WI38 (cell line): Measurements from ENCODE around the gene ZFYVE26.
"Not testable (repeated sequence)": the region's sequence is repeated elsewhere in the genome, so short reads cannot be mapped to it uniquely, and the experiment has no call there.

ENCODE experiments used
- H3K4me3 ChIP-seq: 2 replicates; pipeline ENCODE4 v1.5.1; 2011; ENCODE audit warnings: low read depth, mild to moderate bottlenecking, control low read depth, low read length
- TF ChIP-seq, protein P1 (sequence below): IDR thresholded peaks from 2 replicates; pipeline ENCODE4 v1.5.1; 2012; ENCODE audit warnings: low read depth, mild to moderate bottlenecking, control low read depth, low read length

Gene ZFYVE26

DNA sequence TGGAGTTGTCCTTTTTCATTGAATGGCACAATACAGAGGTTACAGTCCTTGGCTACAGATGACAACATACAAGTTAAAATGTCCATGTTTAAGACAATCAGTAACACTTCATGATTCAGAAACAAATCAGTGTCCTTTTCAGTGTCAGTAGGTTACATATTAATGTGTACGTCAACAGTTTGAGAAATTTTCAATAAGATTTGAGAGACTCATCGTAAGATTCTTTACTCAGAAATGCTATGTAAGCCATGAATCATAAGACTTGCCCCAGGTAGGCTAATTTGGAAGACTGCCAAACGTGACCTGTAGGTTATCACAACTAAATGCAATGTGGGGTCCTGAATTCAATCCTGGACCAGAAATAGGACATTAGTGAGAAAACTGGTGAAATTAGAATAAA lies 111.2 kb downstream of the ZFYVE26 start:
- TF ChIP-seq, protein P1, sequence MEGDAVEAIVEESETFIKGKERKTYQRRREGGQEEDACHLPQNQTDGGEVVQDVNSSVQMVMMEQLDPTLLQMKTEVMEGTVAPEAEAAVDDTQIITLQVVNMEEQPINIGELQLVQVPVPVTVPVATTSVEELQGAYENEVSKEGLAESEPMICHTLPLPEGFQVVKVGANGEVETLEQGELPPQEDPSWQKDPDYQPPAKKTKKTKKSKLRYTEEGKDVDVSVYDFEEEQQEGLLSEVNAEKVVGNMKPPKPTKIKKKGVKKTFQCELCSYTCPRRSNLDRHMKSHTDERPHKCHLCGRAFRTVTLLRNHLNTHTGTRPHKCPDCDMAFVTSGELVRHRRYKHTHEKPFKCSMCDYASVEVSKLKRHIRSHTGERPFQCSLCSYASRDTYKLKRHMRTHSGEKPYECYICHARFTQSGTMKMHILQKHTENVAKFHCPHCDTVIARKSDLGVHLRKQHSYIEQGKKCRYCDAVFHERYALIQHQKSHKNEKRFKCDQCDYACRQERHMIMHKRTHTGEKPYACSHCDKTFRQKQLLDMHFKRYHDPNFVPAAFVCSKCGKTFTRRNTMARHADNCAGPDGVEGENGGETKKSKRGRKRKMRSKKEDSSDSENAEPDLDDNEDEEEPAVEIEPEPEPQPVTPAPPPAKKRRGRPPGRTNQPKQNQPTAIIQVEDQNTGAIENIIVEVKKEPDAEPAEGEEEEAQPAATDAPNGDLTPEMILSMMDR = no peak
- H3K4me3 ChIP-seq = no peak overlapping the region

DNA sequence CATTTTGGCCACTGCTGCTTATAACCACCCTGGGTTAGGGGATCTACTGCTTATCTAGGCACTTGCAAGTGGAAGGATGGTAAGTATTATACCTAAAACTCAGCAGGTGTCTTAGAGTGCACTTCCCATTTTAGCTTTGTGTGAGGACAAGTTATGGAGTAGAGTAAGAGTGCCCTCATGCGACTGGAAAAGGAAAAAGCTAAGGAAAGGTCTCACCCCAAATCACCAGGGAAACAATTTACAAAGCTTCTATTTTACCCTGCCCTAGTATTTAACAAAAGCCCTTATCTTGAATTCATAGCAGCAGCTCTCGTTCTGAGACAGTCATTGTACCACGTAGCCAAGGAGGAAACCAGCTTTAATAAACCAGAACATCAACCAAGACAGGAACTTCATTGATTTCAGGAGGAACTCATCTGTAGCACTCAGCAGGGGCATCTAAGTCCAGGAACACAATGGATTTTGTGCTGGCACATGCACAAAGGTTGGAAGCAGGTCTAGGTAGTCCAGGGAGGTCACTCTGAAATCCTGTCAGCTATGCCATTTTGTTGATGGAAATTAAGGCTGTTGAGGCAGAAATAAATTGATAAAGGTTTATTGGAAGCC lies 111.8 kb downstream of the ZFYVE26 start:
- no peak overlapping the region for H3K4me3 ChIP-seq
- TF ChIP-seq, protein P1 = peak; percentile 68

DNA sequence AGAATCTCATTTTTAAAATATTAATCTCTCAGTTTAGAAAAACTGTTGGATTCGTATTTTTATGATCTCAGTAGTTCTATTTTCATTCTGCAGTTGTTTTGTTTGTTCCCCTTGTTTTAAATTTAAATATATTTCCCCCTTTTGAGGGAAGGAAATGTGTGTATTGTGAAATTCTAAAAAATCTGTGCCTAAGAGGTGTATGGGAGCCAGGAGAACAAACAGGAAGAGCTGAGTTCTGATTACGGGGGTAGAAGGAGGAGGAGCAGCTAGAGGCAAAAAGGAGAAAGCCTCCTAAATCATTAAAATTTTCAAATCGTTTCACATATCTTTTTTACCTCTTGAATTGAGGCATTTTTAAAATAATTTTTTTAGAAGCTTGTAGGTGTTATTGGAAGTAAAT lies 112.4 kb downstream of the ZFYVE26 start:
- TF ChIP-seq, protein P1 = no peak
- no peak overlapping the region for H3K4me3 ChIP-seq

DNA sequence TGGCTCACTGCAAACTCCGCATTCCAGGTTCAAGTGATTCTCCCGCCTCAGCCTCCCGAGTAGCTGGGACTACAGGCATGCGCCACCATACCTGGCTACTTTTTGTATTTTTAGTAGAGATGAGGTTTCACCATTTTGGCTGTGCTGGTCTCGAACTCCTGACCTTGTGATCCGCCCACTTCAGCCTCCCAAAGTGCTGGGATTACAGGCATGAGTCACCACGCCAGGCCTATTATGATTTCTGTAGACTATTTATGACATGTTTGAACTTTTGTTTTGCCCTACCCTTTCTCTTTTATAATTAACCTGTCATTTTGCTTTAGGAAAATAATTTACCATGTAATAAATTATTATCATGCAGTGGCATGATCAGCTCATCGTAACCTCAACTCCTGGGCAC lies 114.9 kb downstream of the ZFYVE26 start, which contains the start of gene RDH12:
TSS of gene RDH12 (plus strand) at position 395 of the 400 bp plus-strand sequence. CDS start 20,757 bp downstream, outside the sequence.
- not testable (repeated sequence) for H3K4me3 ChIP-seq

DNA sequence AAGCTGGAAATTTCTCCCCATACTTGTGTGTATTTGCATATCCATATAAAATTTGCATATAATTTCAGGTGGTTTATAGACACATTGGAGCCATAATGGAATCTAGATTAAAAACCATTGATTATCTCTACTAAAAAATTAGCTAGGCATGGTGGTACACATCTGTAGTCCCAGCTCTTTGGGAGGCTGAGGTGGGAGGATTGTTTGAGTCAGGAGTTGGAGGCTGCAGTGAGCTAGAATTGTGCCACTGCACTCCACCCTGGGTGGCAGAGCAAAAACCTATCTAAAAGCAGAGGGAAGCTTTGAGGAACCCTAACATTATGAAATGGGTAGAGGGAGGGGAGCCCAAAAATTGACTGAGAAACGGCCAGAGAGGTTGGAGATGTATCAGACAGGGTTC lies 118.2 kb downstream of the ZFYVE26 start:
- TF ChIP-seq, protein P1 = no peak
- no peak overlapping the region for H3K4me3 ChIP-seq

DNA sequence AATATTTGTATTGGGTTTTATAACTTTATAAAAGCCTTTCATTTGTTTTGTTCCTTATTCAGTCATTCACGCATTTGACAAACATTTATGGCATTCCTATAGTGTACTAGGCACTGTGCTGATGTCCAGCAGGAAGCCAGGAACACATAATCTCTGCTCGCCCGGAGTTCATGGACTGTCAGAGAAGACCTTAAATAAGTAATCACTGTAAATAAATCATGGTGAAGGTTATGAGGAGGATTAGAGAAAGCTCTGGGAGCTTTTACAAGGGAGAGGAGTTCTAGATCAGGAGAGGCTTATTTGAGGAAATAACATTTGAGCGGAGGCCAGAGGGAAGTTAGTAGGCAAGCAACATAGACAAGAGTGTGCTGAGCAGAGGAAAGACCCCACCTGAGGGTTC lies 119.4 kb downstream of the ZFYVE26 start:
- H3K4me3 ChIP-seq = no peak overlapping the region
- TF ChIP-seq, protein P1 = no peak
